ENCODE data around the gene MGST2.

Gene MGST2

DNA sequence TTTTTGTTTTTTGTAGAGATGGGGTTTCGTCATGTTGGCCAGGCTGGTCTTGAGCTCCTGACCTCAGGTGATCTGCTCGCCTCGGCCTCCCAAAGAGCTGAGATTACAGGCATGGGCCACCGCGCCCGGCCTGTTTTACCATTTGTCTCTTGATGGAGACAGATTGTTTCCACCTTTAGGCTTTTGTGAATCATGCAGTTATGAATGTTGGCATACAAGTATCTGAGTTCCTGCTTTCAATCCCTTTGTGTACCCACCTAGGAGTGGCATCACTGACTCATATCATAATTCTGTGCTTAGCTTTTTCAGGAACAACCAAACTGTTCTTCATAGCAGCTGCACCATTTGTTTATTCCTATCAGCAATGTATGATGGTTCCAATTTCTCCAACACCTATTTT is 20.2 kb upstream of the MGST2 start:
- no peak for DNase-seq

GRCh38 chr4:139647184-139647583 is 18.4 kb upstream of the MGST2 start:
- DNase-seq: no peak

GRCh38 chr4:139647952-139648351 is 17.7 kb upstream of the MGST2 start:
- DNase-seq: no peak

DNA sequence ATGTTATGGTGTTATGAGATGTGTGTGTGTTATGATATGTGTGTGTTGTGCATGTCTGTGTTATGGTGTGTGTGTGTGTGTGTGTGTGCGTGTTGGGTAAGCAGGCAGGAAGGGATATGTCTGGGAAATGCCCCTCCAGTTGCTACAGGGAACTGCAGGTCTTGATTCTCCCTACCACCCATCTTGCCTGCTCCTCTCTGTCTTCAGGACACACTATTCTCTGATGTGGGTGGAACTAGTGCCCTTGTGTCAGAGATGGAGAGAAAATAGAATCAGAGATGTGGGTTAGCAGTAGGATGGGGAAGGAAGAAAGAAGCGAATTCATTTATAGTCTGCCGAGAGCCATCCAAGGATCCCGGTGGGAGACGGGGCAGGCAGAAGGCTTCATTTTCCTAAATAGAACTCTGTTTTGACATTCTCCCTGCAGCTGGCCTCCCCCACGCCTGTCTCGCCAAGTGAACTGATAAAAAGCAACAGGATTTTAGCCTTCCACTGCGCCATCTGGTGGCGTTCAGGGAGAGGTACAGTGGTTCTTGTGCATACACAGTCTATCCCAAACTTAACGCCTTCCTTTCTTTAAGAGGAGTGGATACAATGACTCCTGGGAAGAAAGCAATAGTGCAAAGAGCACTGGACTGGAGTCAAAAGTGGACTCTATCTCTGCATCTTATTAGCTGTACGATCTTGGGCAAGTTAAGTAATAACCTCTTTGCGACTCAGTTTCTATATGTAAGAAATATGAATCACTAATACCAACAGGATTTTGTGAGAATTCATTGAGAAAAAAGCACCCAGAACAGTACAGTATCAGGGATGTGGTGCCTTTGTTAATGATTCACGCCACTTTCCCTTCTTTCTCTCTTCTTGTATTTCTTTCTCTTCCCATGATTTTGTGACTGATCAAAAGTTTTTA is 14.1 kb upstream of the MGST2 start:
- DNase-seq: peak; percentile 55

- DNase-seq: no peak
These were observed 11.1 kb upstream of the MGST2 start for GRCh38 chr4:139654516-139654915.

DNA sequence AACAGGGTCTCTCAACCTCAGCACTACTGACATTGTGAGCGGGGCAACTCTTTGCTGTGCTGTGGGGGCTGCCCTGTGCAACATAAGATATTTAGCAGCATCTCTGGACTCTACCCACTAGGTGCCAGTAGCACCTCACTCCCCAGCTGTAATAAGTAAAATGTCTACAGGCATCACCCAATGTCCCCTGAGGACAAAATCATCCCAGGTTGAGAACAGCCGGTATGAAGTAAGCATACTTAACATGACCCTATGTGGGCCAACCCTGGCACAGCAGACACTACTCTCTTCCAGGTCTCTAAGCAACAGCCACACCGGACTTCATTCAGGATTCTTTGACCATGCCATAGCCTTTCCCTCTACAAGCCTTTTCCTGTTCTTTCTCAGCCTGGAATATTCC is 10.5 kb upstream of the MGST2 start:
- peak; percentile 9 for DNase-seq

DNA sequence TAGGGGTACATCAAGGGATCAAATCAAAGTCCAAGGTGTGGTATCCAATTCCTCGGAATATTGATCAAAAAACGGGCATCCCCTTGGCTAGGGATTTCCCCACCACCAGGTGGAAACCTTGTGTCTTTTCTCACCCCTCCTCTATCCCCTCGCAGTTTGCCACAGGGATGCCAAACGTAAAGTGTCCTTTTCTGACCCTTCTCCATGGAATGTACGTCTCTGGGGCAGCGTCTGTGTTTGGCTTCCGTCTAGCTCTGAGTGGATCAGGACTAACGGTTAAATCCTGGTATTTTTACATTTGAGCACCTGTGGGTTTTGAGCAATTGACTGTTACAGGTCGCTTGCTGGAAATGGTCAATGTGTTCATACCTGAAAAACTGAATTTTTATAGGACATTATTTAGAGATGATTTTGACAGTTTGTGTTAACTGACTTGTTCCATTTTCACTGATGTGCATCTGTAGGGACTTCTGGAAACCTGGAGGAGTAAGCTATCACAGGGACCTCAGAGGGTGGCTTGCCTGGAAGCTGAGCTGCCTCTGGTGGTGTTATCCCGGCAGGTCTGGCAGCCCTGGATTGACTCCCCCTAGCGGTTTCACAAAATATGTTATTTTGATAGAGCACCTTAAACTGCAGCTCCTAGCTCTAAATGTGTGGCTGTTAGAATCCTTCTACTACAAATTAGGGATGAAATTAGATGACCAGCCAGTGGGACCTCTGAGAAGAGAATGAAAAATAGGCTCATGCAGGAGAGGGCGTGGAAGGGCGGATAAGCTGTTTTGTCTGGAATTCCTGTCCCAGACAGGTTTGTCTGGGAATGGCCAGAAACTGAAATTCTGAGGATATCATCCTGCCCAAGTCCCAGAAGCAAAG is 8.8 kb upstream of the MGST2 start:
- peak; percentile 51 for DNase-seq

- DNase-seq: no peak
These were observed 7.4 kb upstream of the MGST2 start for GRCh38 chr4:139658185-139658584.

DNA sequence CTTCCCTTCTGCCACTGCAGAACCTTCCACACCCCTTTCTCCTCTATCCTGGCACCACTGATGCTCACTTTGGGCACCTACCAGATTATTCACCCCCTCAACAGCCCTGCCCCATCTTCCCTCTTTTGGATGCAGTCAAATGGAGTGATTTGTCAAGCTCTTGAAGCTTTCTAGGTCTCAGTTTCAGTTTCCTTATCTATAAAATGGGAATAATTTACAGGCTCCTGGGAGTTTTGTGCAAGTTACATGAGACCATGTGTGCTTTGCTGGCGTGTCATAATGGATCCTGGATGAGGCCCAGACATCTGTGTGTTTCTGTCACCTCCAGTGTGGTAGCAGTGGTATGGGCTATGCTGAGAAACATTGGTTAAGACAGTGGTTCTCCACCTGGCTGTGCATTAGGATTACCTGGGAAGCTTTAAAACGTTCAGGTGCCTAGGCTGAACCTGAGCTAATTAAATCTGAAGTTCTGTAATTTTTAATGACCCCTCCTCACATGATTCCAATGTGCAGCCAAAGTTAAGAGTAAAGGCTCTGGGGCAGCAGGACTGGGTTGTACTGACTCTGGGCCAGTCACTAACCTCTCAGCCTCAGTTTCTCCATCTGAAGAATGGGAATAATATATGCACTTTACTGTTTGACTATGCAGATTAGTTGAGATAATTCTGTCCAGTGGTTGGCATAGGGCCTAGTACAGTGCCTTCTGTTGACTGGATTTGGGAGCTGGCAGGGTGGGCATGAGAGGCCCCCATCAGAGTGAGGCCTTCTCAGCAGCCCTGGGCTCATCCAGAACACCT is 6.8 kb upstream of the MGST2 start:
- no peak for DNase-seq

DNA sequence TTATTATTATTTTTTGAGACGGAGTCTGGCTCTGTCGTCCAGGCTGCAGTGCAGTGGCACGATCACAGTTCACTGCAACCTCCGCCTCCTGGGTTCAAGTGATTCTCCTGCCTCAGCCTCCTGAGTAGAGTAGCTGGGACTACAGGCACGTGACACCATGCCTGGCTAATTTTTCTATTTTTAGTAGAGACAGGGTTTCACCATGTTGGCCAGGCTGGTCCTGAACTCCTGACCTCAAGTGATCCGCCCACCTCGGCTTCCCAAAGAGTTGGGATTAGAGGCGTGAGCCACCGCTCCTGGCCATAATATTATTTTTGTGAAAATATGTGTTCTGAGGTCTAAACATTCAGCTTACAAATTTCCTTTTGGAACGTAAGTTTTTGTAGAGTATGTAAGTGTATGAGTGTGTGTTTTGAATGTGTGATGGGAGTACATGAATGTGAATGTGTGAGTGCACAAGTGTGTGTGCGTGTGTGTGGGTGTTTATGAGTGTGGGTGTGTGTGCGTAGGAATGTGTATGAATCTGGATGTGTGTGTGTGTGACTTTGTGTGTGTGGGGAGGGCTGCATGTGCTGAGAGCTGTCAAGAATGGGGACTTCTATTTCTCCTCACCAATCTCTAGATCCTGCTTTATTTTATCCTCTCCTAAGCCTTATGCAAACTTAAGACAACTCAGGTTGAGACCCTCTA is 5.7 kb upstream of the MGST2 start:
- no peak for DNase-seq

DNA sequence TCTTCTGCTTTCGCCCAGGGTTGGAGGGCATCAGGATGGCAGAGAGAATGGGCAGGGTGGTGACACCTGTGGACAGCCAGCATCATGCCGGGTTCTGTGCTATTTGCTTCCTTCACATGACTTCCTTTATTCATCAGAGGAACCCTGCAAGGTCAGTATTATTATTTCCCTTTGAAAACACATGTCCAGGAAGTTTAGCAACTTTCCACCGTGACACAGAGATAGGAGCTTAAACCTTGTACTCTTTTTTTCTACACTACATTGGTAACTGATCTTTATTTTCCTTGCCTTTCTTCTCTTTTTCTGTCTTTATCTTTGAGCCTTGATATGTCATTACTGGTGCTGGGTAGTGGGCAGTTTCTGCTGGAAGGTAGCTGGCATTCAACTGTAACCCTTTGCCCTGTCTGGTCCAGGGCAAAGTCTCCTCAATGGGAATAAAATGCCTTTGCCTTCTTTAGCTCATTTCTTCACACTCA is 5.0 kb upstream of the MGST2 start:
- DNase-seq: no peak

DNA sequence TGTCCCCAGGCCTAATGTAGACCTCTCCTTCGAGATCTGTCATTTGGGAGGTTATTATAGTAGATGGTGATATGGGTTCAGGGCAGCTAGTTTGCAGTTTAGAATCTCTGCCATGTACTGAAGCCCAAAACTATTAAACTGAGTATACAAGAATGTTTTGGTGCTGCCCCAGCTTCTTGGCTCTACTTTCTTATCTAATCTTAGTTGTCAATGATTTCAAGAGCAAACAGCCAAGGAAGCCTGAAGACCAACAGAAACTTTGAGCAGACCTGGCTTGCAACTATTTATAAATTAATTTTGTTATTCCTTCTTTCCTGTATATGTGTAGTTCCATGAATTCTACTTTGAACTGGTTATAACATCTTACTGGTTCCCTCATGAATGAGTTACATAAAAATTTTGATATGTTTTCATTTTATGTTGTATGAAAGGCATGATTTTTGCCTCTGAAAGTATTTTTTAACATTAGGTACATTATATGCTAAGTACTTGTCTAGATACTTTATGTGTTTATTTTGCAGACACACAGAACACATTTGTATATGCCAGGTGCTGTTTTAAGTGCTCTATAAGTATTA is 2.0 kb upstream of the MGST2 start:
- no peak for DNase-seq

DNA sequence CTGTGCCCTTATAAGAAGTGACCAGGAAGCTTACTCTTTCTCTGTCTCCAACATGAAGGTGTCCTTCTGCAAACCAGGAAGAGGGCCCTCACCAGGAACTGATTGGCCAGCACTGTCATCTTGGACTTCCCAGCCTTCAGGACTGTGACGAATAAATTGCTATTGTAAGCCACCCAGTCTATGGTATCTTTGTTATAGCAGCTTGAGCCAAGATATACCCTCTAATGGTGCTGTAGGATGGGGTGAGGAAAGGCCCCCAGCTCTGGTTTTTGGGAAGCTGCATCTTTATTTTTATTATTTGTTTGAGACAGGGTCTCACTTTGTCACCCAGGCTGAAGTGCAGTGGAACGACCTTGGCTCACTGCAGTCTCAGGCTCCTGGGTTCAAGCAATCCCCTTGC is 1.2 kb upstream of the MGST2 start:
- no peak for DNase-seq

DNA sequence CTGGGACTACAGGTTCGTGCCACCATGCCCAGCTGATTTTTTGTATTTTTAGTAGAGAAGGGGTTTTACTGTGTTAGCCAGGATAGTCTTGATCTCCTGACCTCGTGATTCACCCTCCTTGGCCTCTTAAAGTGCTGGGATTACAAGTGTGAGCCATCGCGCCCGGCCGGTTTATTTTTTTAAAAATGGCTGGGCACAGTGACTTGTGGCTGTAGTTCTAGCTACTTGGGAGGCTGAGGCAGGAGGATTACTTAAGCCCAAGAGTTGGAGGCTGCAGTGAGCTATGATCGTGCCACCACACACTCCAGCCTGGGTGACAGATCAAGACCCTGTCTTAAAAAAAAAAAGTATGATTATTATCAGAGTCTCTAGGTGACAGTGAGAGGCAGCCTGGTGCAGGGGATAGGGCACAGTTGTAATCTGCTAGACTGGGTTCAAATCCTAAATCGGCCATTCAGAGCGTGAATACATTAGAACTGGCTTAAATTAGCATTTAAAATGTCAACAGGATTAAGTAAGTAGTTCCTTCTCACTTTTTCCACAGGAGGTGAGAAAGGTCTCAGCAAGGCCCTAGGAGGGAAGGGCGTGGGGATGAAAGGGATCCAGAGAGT is 435 bp upstream of the MGST2 start:
- no peak for DNase-seq

GRCh38 chr4:139666735-139667281 is 1.2 kb downstream of the MGST2 start:
- DNase-seq: no peak

DNA sequence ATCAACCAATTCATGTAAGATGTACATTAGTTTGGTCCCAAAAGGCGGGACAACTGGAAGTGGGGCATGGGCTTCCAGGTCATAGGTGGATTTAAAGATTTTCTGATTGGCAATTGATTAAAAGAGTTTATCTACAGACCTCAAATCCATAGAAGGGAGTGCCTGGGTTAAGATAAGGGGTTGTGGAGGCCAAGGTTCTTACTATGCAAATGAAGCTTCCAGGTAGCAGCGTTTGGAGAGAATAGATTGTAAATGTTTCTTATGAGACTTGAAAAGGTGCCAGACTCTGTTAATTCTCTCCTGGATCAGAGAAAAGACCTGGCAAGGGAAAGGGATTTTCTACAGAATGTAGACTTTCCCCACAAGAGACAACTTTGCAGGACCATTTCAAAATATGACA is 2.4 kb downstream of the MGST2 start:
- DNase-seq: no peak

GRCh38 chr4:139668658-139669201 is 3.1 kb downstream of the MGST2 start:
- no peak for DNase-seq

DNA sequence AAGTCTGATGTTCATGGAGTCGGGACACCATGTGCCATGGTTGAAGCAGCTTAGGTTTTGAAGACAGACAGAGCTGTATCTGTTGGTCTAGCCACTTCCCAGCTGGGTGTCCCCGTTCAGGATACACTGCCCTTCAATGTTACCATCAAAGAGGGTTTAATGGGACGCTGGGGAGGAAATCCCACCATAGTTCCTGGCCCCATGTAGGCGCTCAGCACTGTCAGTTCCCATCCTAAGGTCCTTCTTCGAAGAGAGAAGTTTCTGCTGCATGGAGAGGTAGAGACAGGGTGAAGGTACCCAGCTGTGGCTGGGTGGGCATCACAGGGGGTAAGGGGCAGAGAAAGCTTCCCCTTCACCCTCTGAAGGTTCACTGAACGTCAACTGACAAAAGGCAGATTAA is 3.7 kb downstream of the MGST2 start:
- DNase-seq: no peak

- DNase-seq: no peak
These were observed 4.3 kb downstream of the MGST2 start for GRCh38 chr4:139669890-139670289.

DNA sequence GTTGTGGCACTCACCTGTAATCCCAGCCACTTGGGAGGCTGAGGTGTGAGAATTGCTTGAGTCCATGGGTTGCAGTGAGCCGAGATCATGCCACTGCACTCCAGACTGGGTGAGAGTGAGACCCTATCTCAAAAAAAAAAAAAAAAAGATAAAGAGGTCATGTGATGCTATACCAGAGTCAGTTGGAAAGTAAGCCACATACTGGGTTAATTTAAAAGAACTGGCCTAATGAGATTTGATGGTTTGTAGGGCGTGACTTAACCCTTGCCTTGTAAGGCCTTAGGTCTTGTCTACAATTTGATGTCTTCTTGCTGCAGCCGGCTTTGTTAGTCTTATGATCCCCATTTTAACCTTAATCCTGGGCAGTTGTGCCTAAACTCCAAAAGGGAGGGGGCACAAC is 5.2 kb downstream of the MGST2 start:
- no peak for DNase-seq

DNA sequence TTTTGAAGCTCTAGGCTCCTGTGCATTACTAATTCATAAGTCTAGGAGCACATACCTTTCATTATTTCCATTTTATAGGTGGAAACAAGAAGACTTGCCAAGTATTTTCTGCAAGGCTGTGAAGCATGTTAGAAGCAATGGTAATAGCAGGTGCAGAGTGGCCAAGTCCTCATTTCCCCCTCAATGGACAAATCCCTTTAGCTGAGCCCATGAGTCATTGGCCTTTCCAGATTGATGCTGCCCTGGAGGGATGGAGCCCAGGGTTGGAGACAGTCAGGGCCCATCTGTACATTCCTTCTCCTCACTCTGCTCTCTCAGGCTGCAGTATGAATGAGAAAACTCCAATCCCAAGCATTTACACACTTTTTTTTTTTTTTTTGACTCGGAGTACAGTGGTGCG is 6.6 kb downstream of the MGST2 start:
- no peak for DNase-seq

All from NCI-H226 (cell line).